ENCODE data around the gene IPO13. TPM values are rescaled to one million over a fixed set of nuclear protein-coding genes. Genes with fewer than 3 reads are reported as not detected.

Gene IPO13
- total RNA-seq, 1 donor from 2014 or later, result 24.8 TPM

DNA sequence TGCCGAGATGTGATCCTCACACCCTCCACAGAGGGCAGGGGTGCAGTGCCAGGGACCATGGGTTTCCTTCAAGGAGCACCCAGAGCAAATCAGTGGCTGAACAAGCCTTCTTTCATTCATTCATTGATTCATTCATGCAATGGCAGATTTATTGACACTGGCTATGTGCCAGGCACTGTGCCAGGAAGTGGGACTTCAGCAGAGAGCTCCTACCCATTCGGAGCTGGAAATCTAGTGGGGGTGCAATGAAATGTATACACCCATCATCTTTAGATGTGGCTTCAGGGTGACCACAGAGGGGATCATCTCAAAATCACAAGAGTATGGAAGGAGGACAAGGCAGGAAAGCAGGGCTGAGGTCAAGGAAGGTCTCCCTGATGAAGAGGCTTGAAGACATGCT, 65.7 kb downstream of the IPO13 start:
- no peak overlapping the region for H3K4me3 Mint-ChIP-seq
- TF ChIP-seq CTCF (IDR thresholded peaks at IDR 0.05), result no peak
- no peak for ATAC-seq (ENCODE audit: low read depth)
- H3K27ac Mint-ChIP-seq, result no peak overlapping the region
- ChIA-PET CTCF (interaction anchor here (3.1 kb wide), 1 partner anchor 35 kb away, joined by 10 read pairs; no protein-coding TSS in a partner anchor), POLR2A (no interaction called here)
- intact Hi-C loops (cut with micrococcal nuclease), result no loop called here
- no peaks in the 10 kb centered on the region for H3K36me3 Mint-ChIP-seq (ENCODE audit: low read depth)
- no peak for DNase-seq
- no peaks in the 10 kb centered on the region for H3K9me3 Mint-ChIP-seq
- H3K27me3 Mint-ChIP-seq, result peaks cover 6% of the 10 kb centered on the region
- H3K4me1 Mint-ChIP-seq, result no peaks in the 10 kb centered on the region

DNA sequence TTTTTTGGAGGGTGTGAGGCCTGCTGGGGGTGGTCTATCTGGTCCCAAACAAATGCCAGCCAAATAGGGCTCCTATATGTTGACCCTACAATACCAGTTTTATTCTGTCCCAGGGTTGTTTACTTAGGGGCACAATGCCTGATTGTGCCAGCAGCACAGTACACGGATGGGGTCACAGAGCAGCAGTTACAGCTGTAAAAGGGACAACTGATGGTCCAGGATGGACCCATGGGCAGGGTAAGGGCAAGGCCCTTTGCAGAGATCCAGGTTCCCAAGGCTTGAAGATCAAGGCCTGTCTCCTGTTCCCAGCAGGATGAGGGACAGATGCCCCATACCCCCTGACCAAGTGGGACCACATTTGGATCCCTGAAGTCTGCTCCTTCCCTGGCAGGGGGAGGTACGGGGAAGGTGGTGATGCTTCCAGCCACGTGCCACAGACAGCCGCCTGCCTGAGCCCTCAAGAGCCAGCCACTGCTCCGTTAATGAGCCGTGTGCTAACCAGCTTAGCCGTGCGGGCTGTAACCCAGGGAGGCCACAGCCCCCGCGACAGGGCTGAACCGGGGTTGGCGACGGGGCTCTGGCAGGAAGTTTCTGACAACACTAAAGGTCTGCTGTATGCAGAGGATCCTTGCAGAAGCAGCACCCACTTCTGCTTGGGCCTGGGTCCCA, 66.3 kb downstream of the IPO13 start:
- Mint-ChIP-seq H3K4me1 (no peaks in the 10 kb centered on the region), H3K9me3 (no peaks in the 10 kb centered on the region), H3K4me3 (no peak overlapping the region), H3K36me3 (ENCODE audit: low read depth) (no peaks in the 10 kb centered on the region), H3K27ac (no peak overlapping the region), H3K27me3 (peaks cover 6% of the 10 kb centered on the region)
- POLR2A ChIA-PET, result no interaction called here
- DNase-seq, result no peak
- CTCF ChIA-PET, result interaction anchor here (1.3 to 3.1 kb wide), 2 partner anchors 8 to 34 kb away, joined by 5 to 10 read pairs; no protein-coding TSS in a partner anchor
- ATAC-seq (ENCODE audit: low read depth), result no peak
- intact Hi-C loops (cut with micrococcal nuclease), result no loop called here
- no peak for TF ChIP-seq CTCF (IDR thresholded peaks at IDR 0.05)

DNA sequence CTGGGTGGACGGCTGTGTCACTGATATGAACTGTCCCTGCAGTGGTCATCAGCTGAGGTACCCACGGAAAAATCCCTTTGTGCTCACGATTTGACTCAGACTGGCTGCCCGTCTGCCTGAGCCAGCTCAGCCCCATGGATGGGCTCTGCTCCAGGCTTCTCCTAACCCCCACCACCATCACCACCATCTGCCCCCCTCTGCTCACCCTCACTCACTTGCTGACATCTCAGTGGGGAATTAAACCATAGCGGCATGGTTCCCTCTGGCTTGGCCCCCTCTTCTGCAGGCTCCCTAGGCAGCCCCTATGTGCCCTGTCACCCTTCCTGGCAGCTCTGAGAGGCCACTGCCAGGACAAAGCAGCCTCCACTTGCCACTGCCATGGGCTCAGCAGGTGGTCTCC, 67.2 kb downstream of the IPO13 start:
- no peak for DNase-seq
- CTCF ChIA-PET, result interaction anchor here (1.3 to 1.5 kb wide), 2 partner anchors 9 to 23 kb away, joined by 5 to 7 read pairs; no protein-coding TSS in a partner anchor
- no peak for TF ChIP-seq CTCF (IDR thresholded peaks at IDR 0.05)
- POLR2A ChIA-PET, result no interaction called here
- no peak overlapping the region for H3K4me3 Mint-ChIP-seq
- no peak overlapping the region for H3K27ac Mint-ChIP-seq
- no peaks in the 10 kb centered on the region for H3K36me3 Mint-ChIP-seq (ENCODE audit: low read depth)
- H3K27me3 Mint-ChIP-seq, result peaks cover 6% of the 10 kb centered on the region
- H3K4me1 Mint-ChIP-seq, result no peaks in the 10 kb centered on the region
- intact Hi-C loops (cut with micrococcal nuclease), result no loop called here
- no peak for ATAC-seq (ENCODE audit: low read depth)
- no peaks in the 10 kb centered on the region for H3K9me3 Mint-ChIP-seq

DNA sequence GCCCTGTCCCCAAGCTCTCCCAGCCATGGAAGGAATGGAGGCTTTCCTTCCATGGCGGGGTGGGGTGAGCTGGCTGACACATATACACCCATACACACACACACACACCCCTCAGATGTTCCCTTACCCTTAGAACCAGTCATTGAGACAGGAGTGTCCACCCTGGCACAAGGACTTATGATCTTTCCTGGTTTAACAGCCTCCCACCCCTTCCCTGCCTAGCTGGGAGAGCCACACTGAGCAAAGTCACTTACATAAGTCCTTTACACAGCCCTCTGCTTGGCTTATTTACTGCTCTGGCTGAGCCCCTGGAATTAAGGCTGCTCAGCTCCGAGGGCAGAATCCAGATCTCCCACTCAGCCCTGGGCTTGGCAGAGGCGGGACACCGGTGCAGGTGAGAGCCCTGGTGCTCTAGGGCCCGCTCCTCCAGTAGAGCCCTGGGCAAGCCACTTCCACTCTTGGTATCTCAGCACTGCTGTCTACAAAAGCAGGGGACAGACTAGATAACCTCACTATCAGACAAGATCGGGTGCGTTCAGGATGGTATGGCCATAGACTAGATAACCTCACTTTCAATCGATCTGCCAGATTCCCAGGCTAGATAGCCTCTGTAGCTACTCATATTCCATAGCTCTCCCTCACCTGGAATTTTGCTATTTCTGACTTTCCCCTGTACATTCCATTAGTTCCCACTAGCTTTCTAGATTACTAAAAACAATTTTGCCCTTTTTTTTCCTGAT, 67.8 kb downstream of the IPO13 start:
- intact Hi-C loops (cut with micrococcal nuclease), result no loop called here
- Mint-ChIP-seq H3K9me3 (no peaks in the 10 kb centered on the region), H3K36me3 (ENCODE audit: low read depth) (no peaks in the 10 kb centered on the region), H3K4me3 (no peak overlapping the region), H3K4me1 (no peaks in the 10 kb centered on the region), H3K27me3 (peaks cover 6% of the 10 kb centered on the region), H3K27ac (no peak overlapping the region)
- POLR2A ChIA-PET, result no interaction called here
- CTCF ChIA-PET, result interaction anchor here (1.3 to 1.5 kb wide), 3 partner anchors 9 to 22 kb away, joined by 5 to 7 read pairs (median 7); no protein-coding TSS in a partner anchor
- no peak for TF ChIP-seq CTCF (IDR thresholded peaks at IDR 0.05)
- DNase-seq, result no peak
- no peak for ATAC-seq (ENCODE audit: low read depth)

DNA sequence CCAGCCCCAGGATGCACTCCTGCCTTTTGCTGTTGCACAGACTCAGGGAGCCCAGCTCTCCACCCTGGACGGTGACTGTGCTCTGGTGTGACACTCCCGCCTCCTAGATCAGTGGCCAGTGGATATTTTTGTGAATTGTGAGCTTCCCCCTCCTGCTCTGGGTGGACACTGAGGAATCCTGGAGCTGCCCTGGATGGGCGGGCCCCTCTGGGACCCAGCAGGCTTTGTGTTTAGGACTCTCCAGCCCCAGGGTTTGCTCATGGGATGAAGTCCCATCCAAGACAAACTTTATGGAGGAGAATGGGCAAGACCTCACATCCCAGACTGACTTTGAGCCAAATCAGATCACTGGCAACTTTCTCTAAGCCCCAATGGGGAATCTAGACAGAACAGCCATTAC, 68.5 kb downstream of the IPO13 start:
- no peak for TF ChIP-seq CTCF (IDR thresholded peaks at IDR 0.05)
- DNase-seq (no peak), ATAC-seq (ENCODE audit: low read depth) (no peak)
- no peak overlapping the region for H3K4me3 Mint-ChIP-seq
- POLR2A ChIA-PET, result no interaction called here
- H3K27me3 Mint-ChIP-seq, result peaks cover 6% of the 10 kb centered on the region
- H3K36me3 Mint-ChIP-seq (ENCODE audit: low read depth), result no peaks in the 10 kb centered on the region
- CTCF ChIA-PET, result interaction anchor here (1.4 to 1.5 kb wide), 2 partner anchors 9 to 21 kb away, joined by 7 read pairs; no protein-coding TSS in a partner anchor
- no peak overlapping the region for H3K27ac Mint-ChIP-seq
- H3K9me3 Mint-ChIP-seq, result no peaks in the 10 kb centered on the region
- H3K4me1 Mint-ChIP-seq, result no peaks in the 10 kb centered on the region
- intact Hi-C loops (cut with micrococcal nuclease), result no loop called here
